NCI-H526 treated with DMSO at 0.1 percent for 48 hours (cell line): Measurements from ENCODE around the gene ANKRD11.
"Not testable (repeated sequence)": the region's sequence is repeated elsewhere in the genome, so short reads cannot be mapped to it uniquely, and the experiment has no call there.

ENCODE experiments used
- DNase-seq: peaks from one replicate; lab custom pipeline; 2025; lab: John Stamatoyannopoulos, UW

Gene ANKRD11

DNA sequence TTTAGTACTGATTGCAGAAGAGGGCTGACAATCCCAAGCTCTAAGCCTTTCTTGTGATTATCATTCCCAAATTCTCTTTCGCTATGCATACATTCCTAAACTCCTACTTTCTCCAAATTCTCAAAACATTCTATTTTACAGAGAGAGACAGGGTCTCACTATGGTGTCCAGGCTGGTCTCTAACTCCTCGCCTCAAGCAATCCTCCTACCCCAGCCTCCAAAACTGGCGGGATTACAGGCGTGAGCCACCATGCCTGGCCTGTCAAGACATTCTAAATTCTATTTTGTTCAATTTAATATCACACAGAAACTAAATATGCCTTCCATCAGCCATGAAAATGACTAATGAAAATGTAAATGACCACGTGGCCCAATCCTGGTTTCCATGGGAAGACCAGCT lies 39.8 kb downstream of the ANKRD11 start:
- DNase-seq, result no peak

- no peak for DNase-seq
Observed at GRCh38 chr16:89449726-89450335, 40.5 kb downstream of the ANKRD11 start.

GRCh38 chr16:89448656-89449055 lies 41.7 kb downstream of the ANKRD11 start:
- DNase-seq, result no peak

DNA sequence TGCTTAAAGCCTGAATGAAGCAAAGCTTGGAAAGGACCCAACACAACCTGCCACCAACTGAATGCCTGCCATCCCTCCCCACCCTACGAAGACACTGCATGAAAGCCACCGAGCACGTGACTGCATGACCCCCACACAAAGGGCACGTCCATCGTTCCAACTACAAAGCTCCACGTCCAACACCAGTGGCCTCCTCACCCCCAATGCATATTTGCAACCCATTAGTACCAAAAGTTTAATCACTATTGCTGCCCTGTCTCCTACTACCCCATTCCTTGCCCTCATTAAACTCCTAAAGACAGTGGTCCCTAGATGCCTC lies 43.4 kb downstream of the ANKRD11 start:
- no peak for DNase-seq

DNA sequence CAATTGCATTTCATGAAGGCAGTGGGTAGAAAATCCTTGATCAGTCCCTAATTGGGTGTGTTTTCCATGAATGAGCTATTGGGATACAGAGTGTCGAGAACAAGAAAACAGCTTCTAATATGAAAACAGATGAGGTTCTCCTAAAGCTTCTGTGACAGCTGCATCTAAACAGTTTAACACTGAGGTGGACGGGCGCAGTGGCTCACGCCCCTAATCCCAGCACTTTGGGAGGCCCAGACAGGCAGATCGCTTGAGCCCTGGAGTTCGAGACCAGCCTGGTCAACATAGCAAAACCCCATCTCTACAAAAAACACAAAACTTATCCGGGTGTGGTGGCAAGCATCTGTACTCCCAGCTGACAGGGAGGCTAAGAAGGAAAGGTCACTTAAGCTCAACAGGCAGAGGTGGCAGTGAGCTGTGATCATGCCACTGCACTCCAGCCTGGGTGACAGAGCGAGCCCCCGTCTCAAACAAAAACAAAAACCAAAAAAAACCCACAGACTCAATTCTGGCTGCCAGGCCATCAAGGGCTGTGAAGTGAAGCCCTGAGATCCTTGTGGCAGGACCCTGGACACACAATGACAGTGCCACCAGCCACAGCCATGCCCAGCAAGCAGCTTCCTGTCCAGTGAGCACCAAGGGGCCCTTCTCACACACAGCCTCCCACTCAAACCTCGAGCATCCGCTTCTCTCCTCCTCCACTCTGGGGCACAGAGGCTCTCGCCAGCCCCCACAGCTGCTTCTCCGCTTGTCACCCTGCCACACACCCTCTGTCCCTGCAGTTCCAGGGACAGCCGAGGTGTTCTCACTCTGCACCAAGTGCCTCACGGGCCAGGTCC lies 44.0 kb downstream of the ANKRD11 start:
- no peak for DNase-seq

GRCh38 chr16:89445166-89445565 lies 45.2 kb downstream of the ANKRD11 start:
- DNase-seq, result no peak

GRCh38 chr16:89444728-89445127 lies 45.6 kb downstream of the ANKRD11 start:
- DNase-seq, result no peak

DNA sequence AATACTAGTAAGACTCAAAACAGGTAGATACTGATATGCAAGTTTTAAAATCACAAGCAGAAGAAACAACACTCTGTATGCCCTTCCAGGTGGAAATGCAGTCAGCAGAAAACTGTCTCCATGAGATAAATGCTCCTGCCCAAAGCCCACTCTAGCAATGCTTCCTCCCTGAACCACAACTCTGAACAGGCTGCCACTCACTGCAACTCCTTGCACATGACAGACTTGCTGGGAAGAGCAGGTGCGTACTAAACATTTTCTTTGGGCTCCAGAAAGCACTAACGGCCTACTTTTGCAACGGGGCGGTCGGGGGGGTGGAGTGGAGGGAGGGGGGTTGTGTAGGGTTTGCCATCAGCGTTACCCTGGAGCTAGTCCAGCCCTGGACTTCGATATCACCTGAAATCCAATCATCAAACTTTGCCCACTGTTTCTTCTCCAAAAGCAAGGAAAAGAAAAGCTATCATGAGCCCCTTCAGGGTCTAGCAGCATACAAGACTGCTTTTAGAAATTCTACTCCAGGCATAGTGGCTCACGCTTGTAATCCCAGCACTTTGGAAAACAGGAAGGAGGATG lies 46.1 kb downstream of the ANKRD11 start:
- DNase-seq, result no peak

DNA sequence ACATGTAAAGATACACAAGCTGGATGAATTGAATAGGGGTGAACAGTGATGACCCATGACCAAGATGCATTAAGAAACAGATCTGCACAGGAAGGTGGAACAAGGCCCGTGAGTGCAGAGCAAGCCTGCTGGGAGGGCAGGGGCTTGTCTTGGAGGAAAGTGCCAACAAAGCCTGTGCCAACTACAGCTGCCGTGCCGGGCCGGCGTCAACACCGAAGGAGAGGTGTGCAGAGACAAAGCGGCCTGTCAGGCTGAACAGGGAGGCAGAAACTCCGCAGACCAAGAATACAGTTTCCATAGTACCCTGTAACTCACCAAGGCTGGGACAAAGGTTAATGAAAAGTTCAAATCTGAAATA lies 46.7 kb downstream of the ANKRD11 start:
- no peak for DNase-seq

DNA sequence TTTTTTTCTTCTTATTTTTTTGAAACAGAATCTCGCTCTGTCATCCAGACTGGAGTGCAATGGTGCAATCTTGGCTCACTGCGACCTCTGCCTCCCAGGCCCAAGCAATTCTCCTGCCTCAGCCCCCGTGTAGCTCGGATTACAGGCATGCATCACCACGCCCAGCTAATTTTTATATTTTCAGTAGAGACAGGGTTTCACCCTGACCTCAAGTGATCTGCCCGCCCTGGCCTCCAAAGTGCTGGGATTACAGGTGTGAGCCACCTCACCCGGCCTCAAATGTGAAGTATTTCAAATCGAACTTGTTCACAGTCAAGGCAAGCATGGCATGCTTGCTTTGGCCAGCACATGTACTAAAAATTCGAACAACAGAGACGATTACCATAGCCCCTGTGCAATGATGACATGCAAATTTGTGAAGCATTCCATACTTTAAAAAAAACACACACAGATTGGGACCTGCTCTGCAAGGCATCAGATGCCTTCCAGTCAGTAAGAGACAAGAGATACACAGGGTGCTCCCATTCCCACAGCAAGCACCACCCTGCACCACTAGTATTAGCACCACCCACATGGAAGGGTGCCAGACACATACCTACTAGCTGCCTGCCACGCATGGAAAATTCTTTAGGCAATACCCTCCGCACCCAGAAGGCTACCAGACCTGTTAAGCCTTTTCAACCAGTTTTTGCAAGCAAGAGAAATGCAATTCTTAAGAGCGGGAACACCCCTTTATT lies 47.2 kb downstream of the ANKRD11 start:
- DNase-seq, result no peak

DNA sequence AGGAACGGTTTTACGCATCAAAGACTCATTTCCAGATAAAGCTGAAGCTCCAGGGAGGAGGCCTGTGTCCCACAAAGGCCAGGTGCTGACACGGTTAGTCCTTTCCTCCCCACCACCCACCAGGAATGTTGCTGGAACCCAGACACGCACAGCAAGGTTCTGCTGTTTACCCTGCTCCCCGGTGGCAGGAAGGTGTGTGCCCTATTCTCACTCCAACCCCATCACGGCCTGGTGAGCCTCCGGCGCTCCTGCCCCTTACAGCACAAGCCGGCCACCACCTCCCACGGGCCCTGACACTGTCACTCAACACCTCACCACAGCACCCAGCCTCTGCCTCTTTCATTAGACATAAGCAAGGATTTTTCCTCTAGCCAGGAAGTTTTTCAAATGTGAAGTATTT lies 47.8 kb downstream of the ANKRD11 start:
- DNase-seq, result no peak

DNA sequence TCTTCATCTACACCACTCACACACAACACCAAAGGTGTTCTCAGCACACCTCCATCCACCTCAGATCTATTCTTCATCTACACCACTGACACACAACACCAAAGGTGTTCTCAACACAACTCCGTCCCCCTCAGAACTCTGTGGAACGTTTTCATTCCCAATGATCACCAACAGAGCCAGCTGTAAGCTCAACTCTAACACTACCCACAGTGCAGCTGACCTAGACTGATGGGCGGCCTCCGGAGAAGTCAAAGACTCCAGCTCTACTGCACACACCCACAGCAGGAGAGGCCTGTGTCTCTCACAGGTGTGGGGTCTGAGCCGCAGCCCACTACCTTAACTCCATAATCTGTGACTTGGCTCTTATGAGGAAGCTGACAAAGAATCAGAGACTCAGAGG lies 50.7 kb downstream of the ANKRD11 start:
- no peak for DNase-seq

- DNase-seq, result no peak
Observed at GRCh38 chr16:89437991-89438390, 52.4 kb downstream of the ANKRD11 start.

DNA sequence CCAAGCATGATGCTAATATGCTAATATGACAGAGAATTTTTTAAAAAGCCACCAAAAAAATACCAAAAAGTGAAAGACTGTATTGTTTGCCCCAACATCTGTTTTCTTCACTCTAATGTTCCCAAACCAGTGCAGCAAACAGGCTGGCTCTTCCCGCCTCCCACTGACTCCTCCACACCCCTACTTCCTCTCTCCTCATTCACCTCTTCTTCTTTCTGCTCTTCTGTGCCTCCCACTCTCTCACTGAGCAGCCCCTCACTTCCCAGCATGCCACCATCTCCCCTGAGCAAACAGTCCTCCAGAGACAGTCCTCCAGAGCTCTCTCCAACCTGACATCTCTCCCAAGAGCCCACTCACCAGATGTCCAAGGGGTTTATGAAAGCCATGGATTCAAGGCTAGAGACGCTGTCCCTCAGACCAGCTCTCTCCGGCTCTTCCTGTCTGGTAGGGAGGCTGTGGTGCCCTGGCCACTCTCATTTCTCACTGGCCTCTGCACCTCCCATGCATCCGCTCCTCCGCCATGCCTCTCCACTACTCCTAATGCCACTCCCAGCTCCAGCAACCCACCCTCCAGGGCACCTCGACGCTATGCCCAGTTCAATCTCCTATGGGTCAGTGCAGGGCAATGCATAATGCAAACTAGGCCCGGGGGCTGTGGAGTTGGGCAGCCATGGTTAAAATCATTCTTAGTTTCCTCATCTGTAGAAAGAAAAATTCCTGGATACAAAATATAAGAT lies 52.9 kb downstream of the ANKRD11 start:
- no peak for DNase-seq

DNA sequence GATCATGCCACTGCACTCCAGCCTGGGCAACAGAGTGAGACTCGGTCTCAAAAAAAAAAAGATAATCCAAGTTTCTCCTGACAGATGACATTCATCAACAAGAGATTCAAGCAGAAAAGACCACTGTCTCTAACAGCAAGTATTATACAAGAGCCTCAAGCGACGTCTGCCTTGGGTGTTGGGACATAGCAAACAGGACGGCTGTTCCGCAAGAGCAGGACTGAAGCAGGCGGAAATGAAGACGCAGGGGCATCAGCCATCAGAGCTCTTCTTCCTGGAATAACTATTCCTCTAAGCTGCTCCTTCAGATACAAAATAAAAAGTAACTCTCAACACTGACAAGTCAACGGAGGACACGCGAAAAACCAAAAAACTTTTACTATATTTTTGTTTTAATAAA lies 54.0 kb downstream of the ANKRD11 start:
- no peak for DNase-seq

DNA sequence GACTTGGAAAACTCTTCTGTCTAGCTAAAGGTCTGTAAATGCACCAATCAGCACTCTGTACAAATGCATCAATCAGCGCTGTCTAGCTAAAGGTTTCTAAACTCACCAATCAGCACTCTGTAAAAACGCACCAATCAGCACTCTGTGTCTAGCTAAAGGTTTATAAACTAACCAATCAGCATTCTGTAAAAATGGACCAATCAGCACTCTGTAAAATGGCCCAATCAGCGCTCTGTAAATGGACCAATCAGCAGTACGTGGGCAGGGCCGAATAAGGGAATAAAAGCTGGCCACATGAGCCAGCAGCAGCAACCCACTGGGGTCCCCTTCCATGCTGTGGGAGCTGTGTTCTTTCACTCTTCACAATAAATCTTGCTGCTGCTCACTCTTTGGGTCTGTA lies 55.3 kb downstream of the ANKRD11 start:
- DNase-seq, result not testable (repeated sequence)

- DNase-seq, result no peak
Observed at GRCh38 chr16:89434490-89434889, 55.9 kb downstream of the ANKRD11 start.

- not testable (repeated sequence) for DNase-seq
Observed at GRCh38 chr16:89433363-89433984, 56.9 kb downstream of the ANKRD11 start.

GRCh38 chr16:89431630-89432029 lies 58.7 kb downstream of the ANKRD11 start:
- no peak for DNase-seq

DNA sequence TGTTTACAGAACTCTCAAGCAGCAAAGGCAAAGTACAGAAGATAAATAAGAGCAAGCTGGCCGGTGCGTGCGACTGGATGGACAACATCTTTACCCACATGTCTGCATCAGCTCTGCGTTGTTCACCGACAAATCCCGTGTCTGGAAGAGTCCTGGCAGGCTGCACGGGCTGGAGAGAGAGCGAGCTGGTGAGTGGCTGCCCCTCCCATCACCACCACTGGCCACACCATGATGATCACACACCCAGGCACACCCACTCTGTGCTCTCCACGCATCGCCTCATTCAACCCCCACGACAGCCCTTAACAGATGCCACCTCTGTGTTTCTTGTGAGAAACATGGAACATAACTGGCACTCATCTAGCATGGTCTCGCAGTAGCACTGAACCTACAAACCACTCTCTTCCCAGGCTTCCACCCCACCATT lies 59.2 kb downstream of the ANKRD11 start:
- DNase-seq, result no peak

DNA sequence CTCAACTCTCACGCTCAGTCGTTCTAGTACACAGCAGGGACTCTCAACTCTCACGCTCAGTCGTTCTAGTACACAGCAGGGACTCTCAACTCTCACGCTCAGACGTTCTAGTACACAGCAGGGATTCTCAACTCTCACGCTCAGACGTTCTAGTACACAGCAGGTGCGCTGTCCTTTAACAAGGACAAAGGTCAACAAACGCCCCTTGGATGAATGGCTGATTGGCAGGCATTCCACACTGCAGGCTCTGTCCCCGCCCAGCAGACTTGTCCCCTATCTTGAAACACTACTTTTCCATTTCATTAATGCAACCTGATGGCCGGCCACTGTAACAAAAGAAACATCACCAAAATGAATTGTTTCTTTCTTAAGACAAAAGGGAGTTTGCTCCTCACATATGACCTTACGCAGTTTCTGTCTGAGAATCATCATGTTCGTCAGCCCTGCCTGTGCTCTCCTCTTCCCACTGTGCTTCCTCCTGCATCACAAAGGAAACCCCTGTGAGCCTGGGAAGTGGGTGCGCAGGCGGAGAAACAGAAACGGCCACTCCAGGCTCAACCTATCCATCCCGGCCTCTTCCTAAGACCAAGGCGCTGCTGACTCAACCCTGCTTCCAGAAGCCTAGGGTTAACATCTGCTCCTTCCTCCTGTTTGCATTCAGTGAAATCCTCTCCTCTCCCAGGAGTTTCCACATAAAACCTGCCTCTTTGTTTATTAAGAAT lies 59.8 kb downstream of the ANKRD11 start:
- DNase-seq, result no peak
